Activated CD8-positive, alpha-beta T cell treated with anti-CD3 and anti-CD28 coated beads for 36 hours (primary cell): ENCODE data around the gene P3H2. TPM values are rescaled to one million over a fixed set of nuclear protein-coding genes. Genes with fewer than 3 reads are reported as not detected.

Experiments used
- ATAC-seq: fragments of 200-7000 bp; cut with Tn5 transposase; one replicate; pipeline ENCODE4 v1.10.0; 2021; ENCODE audit warnings: mild to moderate bottlenecking, moderate library complexity
- CTCF ChIA-PET: fragments of 350-600 bp; sonication (Branson Sonifier 250); formaldehyde crosslinking; loops from one replicate; lab custom pipeline; 2021; ENCODE audit warnings: antibody characterized with exemption; lab: Charles Lee
- POLR2A ChIA-PET: fragments of 350-600 bp; sonication (Branson Sonifier 250); formaldehyde crosslinking; loops from one replicate; lab custom pipeline; 2021; ENCODE audit warnings: antibody characterized with exemption; lab: Charles Lee
- DNase-seq: peaks from one replicate; pipeline ENCODE4 v3.0.0-alpha.2; 2020
- H3K27ac Mint-ChIP-seq: one replicate; pipeline ENCODE4 v1.8.0; 2021; ENCODE audit warnings: mild to moderate bottlenecking, mixed read lengths
- H3K27me3 Mint-ChIP-seq: one replicate; pipeline ENCODE4 v1.8.0; 2021; ENCODE audit warnings: mixed read lengths
- H3K36me3 Mint-ChIP-seq: one replicate; pipeline ENCODE4 v1.8.0; 2021; ENCODE audit warnings: low read depth, mixed read lengths
- H3K4me1 Mint-ChIP-seq: one replicate; pipeline ENCODE4 v1.8.0; 2021; ENCODE audit warnings: low read depth, mixed read lengths
- H3K4me3 Mint-ChIP-seq: one replicate; pipeline ENCODE4 v1.8.0; 2021; ENCODE audit warnings: mild to moderate bottlenecking, moderate library complexity, mixed read lengths
- H3K9me3 Mint-ChIP-seq: one replicate; pipeline ENCODE4 v1.8.0; 2021; ENCODE audit warnings: mixed read lengths
- intact Hi-C: fragments of 100-400 bp; cut with micrococcal nuclease; formaldehyde crosslinking; loops from one replicate; pipeline ENCODE4 v1.10.0; 2022
- total RNA-seq, 2 experiments: library from RNA; stranded (reverse); gene quantifications; one replicate each; pipeline ENCODE4 v1.2.3, GENCODE V29; 2021
- TF ChIP-seq, protein P1 (sequence below): fragments of 200-600 bp; IDR thresholded peaks from one replicate; pipeline ENCODE4 v1.8.0; 2022; ENCODE audit warnings: antibody characterized with exemption, mild to moderate bottlenecking

The P3H2 gene
- total RNA-seq, 2 experiments from 2014 or later = not detected

DNA sequence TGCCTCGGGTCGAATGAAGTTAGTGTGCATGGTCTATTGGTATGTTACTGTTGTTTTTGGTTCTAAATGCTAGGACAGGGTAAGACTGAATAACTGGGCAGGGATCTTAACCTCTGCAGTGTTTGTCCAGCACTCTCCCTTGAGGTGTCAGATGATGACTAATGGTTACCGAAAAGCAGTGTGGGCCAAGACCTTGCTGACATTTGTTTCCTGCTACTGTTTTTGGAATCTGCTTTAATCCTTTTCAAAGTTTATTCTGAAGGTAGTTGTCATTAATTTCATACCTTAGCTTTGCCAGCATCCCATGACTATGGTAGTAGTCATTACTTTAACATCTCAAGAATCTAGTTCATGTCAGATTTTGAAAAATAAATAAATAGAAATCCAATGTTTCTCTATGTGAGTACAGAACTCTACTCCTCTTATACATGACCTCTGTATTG, 117.0 kb downstream of the P3H2 start:
- no peak for ATAC-seq
- TF ChIP-seq, protein P1, sequence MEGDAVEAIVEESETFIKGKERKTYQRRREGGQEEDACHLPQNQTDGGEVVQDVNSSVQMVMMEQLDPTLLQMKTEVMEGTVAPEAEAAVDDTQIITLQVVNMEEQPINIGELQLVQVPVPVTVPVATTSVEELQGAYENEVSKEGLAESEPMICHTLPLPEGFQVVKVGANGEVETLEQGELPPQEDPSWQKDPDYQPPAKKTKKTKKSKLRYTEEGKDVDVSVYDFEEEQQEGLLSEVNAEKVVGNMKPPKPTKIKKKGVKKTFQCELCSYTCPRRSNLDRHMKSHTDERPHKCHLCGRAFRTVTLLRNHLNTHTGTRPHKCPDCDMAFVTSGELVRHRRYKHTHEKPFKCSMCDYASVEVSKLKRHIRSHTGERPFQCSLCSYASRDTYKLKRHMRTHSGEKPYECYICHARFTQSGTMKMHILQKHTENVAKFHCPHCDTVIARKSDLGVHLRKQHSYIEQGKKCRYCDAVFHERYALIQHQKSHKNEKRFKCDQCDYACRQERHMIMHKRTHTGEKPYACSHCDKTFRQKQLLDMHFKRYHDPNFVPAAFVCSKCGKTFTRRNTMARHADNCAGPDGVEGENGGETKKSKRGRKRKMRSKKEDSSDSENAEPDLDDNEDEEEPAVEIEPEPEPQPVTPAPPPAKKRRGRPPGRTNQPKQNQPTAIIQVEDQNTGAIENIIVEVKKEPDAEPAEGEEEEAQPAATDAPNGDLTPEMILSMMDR = no peak
- no peaks in the 10 kb centered on the region for H3K9me3 Mint-ChIP-seq
- no peak overlapping the region for H3K27ac Mint-ChIP-seq
- intact Hi-C loops = no loop called here
- no peaks in the 10 kb centered on the region for H3K4me1 Mint-ChIP-seq
- no peak overlapping the region for H3K4me3 Mint-ChIP-seq
- no peak for DNase-seq
- ChIA-PET CTCF (no interaction called here), POLR2A (no interaction called here)
- H3K27me3 Mint-ChIP-seq = peaks cover 18% of the 10 kb centered on the region
- no peaks in the 10 kb centered on the region for H3K36me3 Mint-ChIP-seq

DNA sequence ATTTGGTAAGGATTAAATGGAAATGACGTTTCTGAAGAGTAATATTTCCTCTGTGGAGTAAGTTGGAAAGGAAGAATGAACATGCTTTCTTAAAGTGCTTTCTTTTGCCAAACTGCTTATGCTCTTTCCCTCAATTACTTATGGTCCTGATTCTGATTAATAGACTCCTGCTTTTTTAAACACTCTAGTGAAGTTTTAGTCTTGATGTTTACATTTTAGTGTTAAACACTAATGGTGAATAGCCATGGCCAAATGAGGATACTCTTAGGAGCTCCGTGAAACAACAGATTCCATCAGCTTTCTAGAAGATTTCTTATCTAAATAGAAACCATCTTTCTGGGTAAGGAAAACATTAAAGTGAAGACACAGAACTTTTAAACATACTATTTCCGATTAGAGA, 117.6 kb downstream of the P3H2 start:
- Mint-ChIP-seq H3K27ac (no peak overlapping the region), H3K4me3 (no peak overlapping the region), H3K36me3 (no peaks in the 10 kb centered on the region), H3K27me3 (peaks cover 18% of the 10 kb centered on the region), H3K9me3 (no peaks in the 10 kb centered on the region), H3K4me1 (no peaks in the 10 kb centered on the region)
- POLR2A ChIA-PET = no interaction called here
- CTCF ChIA-PET = no interaction called here
- intact Hi-C loops = no loop called here
- ATAC-seq (no peak), DNase-seq (no peak)
- TF ChIP-seq, protein P1 = no peak

DNA sequence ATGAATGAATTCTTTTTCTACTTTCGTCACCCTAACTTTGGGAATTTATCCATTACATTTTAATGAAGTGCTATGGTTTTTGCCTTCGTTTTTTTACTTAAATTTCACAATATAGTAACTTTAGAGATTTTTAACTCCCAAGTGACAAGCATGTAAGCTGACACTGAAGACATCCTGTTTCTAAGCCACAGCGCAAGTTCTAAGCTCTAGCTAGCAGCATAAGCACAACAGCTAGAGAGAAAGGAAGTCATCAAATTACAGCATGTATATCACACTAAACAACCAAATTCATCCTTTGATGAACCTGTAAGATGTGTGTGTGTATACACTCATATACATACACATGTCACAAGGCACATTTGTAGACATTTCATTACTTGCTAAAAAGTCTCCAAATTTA, 119.3 kb downstream of the P3H2 start:
- CTCF ChIA-PET = no interaction called here
- intact Hi-C loops = no loop called here
- TF ChIP-seq, protein P1 = no peak
- Mint-ChIP-seq H3K4me3 (no peak overlapping the region), H3K36me3 (no peaks in the 10 kb centered on the region), H3K27me3 (peaks cover 15% of the 10 kb centered on the region), H3K9me3 (no peaks in the 10 kb centered on the region), H3K4me1 (no peaks in the 10 kb centered on the region), H3K27ac (no peak overlapping the region)
- POLR2A ChIA-PET = no interaction called here
- ATAC-seq (no peak), DNase-seq (no peak)

DNA sequence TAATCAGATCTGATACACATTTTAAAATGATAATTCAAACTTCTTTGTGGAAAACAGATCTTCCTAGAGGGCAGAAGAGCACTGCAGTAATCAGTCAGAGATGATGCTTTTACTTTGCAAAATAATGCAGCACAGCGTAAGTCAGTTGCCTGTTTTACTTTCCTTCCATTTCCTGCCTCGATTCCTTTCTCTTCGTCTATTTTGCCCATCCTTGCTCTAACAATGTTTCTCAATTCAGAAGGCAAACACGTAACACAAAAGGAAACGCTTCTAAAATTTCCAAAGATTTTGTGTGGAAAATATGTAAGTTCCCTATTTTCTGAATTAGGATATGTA, 119.9 kb downstream of the P3H2 start:
- ChIA-PET CTCF (interaction anchor here (1.3 kb wide), 1 partner anchor 34 kb away, joined by 4 read pairs; no protein-coding TSS in a partner anchor), POLR2A (no interaction called here)
- ATAC-seq = no peak
- H3K27me3 Mint-ChIP-seq = peaks cover 16% of the 10 kb centered on the region
- H3K4me1 Mint-ChIP-seq = no peaks in the 10 kb centered on the region
- DNase-seq = no peak
- intact Hi-C loops = no loop called here
- TF ChIP-seq, protein P1 = no peak
- H3K36me3 Mint-ChIP-seq = no peaks in the 10 kb centered on the region
- H3K27ac Mint-ChIP-seq = no peak overlapping the region
- no peaks in the 10 kb centered on the region for H3K9me3 Mint-ChIP-seq
- no peak overlapping the region for H3K4me3 Mint-ChIP-seq

DNA sequence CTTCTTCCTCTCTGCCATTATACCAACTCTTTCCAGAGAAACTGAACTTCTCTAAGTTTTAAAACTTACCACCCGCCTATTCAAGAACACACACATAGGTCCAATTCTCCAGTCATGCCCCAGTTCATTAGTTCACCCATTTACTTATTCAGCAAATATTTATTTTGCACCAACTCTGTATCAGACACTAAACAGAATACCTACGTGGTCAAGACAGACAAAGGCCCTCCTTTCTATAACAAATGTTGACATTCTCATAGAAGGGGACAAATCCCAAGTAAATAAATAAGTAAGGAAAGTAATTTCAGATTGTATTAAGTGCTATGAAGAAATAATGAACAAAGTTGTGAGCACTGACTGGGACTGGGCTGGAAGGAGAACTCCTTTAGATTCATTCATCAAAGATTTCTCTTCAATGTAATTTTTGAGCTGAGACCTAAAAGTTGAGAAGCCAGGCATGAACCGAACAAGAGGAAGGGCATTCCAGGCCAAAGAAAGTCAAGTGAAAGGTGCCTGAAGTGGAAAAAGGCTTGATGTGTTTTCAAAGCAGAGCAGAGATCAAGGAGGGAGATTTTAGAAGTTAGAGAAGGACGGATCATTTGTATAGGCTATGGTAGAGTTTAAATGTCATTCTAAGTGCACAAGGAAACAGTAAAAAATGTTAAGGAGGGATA, 120.4 kb downstream of the P3H2 start:
- Mint-ChIP-seq H3K4me3 (no peak overlapping the region), H3K27ac (no peak overlapping the region), H3K4me1 (no peaks in the 10 kb centered on the region), H3K36me3 (no peaks in the 10 kb centered on the region), H3K27me3 (peaks cover 18% of the 10 kb centered on the region), H3K9me3 (no peaks in the 10 kb centered on the region)
- intact Hi-C loops = no loop called here
- ChIA-PET CTCF (interaction anchor here (1.3 kb wide), 1 partner anchor 34 kb away, joined by 4 read pairs; no protein-coding TSS in a partner anchor), POLR2A (no interaction called here)
- TF ChIP-seq, protein P1 = no peak
- ATAC-seq = no peak
- DNase-seq = no peak
